A673 (cell line): ENCODE results near the gene CYTH3. TPM values are rescaled to one million over a fixed set of nuclear protein-coding genes. Genes with fewer than 3 reads are reported as not detected.

ENCODE experiments used
- BruUV-seq: library from RNA; stranded (reverse); fragments of 400-500 nt; replicated peaks from 2 replicates; lab custom pipeline; 2021; lab: Mats Ljungman, UMichigan
- CTCF ChIA-PET: fragments of 300-600 bp; sonication (Branson Sonifier 250); formaldehyde crosslinking; loops from one replicate; lab custom pipeline; 2022; ENCODE audit warnings: antibody characterized with exemption; lab: Charles Lee
- POLR2A ChIA-PET: fragments of 300-600 bp; sonication (Branson Sonifier 250); formaldehyde crosslinking; loops from one replicate; lab custom pipeline; 2022; ENCODE audit warnings: antibody characterized with exemption; ENCODE audit not compliant: low non-redundant PET; lab: Charles Lee
- DNase-seq: peaks from one replicate; pipeline ENCODE4 v3.0.0-alpha.2; 2015; ENCODE audit warnings: low spot score
- H3K27ac ChIP-seq: fragments of 200-600 bp; sonication (generic); 2 replicates; pipeline ENCODE4 v1.5.1; 2016; ENCODE audit warnings: mixed run types, low read depth, mild to moderate bottlenecking, mixed read lengths, antibody characterized with exemption, low read length; ENCODE audit not compliant: poor library complexity, severe bottlenecking
- H3K27me3 ChIP-seq: fragments of 200-600 bp; sonication (generic); replicated peaks from 2 replicates; pipeline ENCODE4 v1.6.1; 2017; ENCODE audit warnings: mixed run types, low read depth, mild to moderate bottlenecking, mixed read lengths, antibody characterized with exemption, low read length; ENCODE audit not compliant: insufficient read depth, poor library complexity
- H3K36me3 ChIP-seq: fragments of 200-600 bp; sonication (generic); 2 replicates; pipeline ENCODE4 v1.6.1; 2016; ENCODE audit warnings: mixed run types, mild to moderate bottlenecking, mixed read lengths, antibody characterized with exemption, low read length; ENCODE audit not compliant: insufficient read depth, poor library complexity, severe bottlenecking
- H3K4me1 ChIP-seq: fragments of 200-600 bp; sonication (generic); 2 replicates; pipeline ENCODE4 v1.6.1; 2017; ENCODE audit warnings: mixed run types, mild to moderate bottlenecking, mixed read lengths, antibody characterized with exemption, low read length; ENCODE audit not compliant: insufficient read depth, poor library complexity, severe bottlenecking
- H3K4me3 ChIP-seq: fragments of 200-600 bp; sonication (generic); 2 replicates; pipeline ENCODE4 v1.5.1; 2016; ENCODE audit warnings: low read depth, mixed run types, mild to moderate bottlenecking, mixed read lengths, low read length; ENCODE audit not compliant: poor library complexity, severe bottlenecking
- H3K9me3 ChIP-seq: fragments of 200-600 bp; sonication (generic); 2 replicates; pipeline ENCODE4 v1.6.1; 2016; ENCODE audit warnings: mixed run types, low read depth, mild to moderate bottlenecking, mixed read lengths, antibody characterized with exemption, low read length; ENCODE audit not compliant: poor library complexity, severe bottlenecking
- EZH2 ChIP-seq: fragments of 200-600 bp; sonication (generic); IDR thresholded peaks from 2 replicates; pipeline ENCODE4 v1.6.1; 2017; ENCODE audit warnings: borderline replicate concordance, low read depth, mild to moderate bottlenecking, mixed read lengths, antibody characterized with exemption, low read length; ENCODE audit not compliant: poor library complexity, severe bottlenecking
- intact Hi-C: fragments of 100-400 bp; cut with micrococcal nuclease; formaldehyde crosslinking; loops from one replicate; pipeline ENCODE4 v1.10.0; 2022; ENCODE audit not compliant: unreplicated experiment
- total RNA-seq: library from RNA; stranded (reverse); gene quantifications from 2 replicates; pipeline ENCODE4 v1.2.3, GENCODE V29; 2021
- TF ChIP-seq, protein P1 (sequence below): fragments of 300-800, 200-600 bp; sonication (generic); conservative IDR thresholded peaks from 2 replicates; pipeline ENCODE4 v1.5.1; 2017; ENCODE audit warnings: low read depth, mild to moderate bottlenecking, antibody characterized with exemption, low read length, moderate library complexity, mixed read lengths

The CYTH3 gene
- total RNA-seq, 1 experiment from 2014 or later = 20.2 TPM

DNA sequence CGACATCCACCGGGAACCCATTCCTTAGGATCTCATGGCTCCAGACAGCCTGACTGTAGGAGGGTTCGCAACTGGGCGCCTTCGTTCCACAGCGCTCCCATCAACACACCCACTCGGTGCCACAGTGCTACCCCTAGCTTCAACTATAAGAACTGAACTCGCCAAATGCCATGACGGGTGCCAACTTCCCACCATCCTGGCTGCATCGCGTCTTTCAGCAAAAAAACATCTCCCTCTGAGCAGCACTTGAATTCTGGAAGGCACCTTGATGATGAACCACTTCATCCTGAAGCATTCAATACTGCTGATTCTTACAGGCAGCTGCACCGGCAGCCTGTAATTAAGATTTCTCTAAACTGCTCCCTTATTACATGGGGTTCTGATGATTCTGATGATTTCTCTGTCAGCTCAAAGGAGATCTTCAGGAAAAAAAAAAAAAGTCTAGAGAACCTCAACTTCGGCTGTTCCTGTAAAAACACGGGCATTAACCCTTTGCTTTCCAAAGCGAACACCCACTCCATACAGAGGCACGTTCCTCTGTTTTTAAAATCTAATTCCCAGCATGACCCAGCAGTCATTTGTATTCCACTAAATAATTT is 1.3 kb downstream of the CYTH3 start:
- peak overlapping the region; percentile 65 for H3K4me3 ChIP-seq
- peak; percentile 76 for DNase-seq
- H3K27ac ChIP-seq = no peak overlapping the region
- no peaks in the 10 kb centered on the region for H3K27me3 ChIP-seq
- TSS peak; percentile 26 for BruUV-seq
- H3K36me3 ChIP-seq = no peaks in the 10 kb centered on the region
- POLR2A ChIA-PET = no interaction called here
- TF ChIP-seq, protein P1, sequence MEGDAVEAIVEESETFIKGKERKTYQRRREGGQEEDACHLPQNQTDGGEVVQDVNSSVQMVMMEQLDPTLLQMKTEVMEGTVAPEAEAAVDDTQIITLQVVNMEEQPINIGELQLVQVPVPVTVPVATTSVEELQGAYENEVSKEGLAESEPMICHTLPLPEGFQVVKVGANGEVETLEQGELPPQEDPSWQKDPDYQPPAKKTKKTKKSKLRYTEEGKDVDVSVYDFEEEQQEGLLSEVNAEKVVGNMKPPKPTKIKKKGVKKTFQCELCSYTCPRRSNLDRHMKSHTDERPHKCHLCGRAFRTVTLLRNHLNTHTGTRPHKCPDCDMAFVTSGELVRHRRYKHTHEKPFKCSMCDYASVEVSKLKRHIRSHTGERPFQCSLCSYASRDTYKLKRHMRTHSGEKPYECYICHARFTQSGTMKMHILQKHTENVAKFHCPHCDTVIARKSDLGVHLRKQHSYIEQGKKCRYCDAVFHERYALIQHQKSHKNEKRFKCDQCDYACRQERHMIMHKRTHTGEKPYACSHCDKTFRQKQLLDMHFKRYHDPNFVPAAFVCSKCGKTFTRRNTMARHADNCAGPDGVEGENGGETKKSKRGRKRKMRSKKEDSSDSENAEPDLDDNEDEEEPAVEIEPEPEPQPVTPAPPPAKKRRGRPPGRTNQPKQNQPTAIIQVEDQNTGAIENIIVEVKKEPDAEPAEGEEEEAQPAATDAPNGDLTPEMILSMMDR = peak; percentile 50
- TF ChIP-seq EZH2 = no peak
- intact Hi-C loops = loop anchor here (5.0 kb wide), 1 partner anchor 109 kb away; no protein-coding TSS in a partner anchor
- H3K9me3 ChIP-seq = no peaks in the 10 kb centered on the region
- CTCF ChIA-PET = interaction anchor here (0.6 kb wide), 1 partner anchor 111 kb away, joined by 3 read pairs; no protein-coding TSS in a partner anchor
- peaks cover 6% of the 10 kb centered on the region for H3K4me1 ChIP-seq

DNA sequence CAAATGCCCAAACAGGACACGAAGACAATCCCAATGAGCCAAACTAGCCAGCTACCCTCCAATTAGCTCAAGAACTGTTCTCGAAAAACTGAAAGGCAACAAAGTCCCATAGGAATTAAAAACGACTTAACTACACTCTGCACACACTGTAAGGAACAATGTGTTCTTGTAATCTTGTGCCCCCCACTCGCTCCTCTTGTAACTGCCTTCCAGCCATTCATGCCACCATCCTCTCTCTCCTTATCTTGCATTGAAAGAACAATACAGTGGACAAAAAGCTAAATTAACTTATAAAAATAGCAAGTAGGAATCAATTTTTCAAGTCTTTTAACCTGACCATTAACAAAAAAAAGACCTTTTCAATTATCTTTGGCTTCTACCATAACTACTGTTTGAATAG is 2.9 kb downstream of the CYTH3 start:
- no peak overlapping the region for H3K27ac ChIP-seq
- TF ChIP-seq, protein P1 = no peak
- TF ChIP-seq EZH2 = no peak
- H3K9me3 ChIP-seq = no peaks in the 10 kb centered on the region
- intact Hi-C loops = no loop called here
- no TSS peak for BruUV-seq
- DNase-seq = no peak
- no peak overlapping the region for H3K4me3 ChIP-seq
- no peaks in the 10 kb centered on the region for H3K36me3 ChIP-seq
- peaks cover 6% of the 10 kb centered on the region for H3K4me1 ChIP-seq
- CTCF ChIA-PET = interaction anchor here (0.6 kb wide), 1 partner anchor 53 kb away, joined by 3 read pairs; no protein-coding TSS in a partner anchor
- no peaks in the 10 kb centered on the region for H3K27me3 ChIP-seq
- POLR2A ChIA-PET = interaction anchor here (0.6 kb wide), 1 partner anchor 551 kb away, joined by 3 read pairs; no protein-coding TSS in a partner anchor

DNA sequence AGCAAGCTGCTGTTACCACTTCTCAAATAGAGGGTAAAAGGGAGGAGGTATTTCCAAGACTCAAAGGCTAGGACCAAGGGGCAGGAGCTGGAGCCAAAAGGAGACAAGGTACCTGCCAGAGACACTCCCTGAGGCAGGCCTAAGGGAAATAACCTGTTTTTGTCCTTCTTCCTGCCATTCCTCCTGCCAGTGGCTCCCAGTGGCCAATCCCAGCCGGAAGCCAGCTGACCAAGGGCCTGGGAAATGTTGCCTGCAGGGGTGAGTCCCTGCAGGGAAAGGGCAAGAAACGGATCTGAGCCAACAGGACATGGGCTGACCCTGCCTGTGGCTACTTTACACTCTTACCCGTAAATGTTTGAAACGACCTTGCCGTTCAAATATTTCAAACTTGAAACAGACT is 3.5 kb downstream of the CYTH3 start:
- POLR2A ChIA-PET = interaction anchor here (0.6 kb wide), 1 partner anchor 550 kb away, joined by 3 read pairs; no protein-coding TSS in a partner anchor
- no peak overlapping the region for H3K4me3 ChIP-seq
- no TSS peak for BruUV-seq
- DNase-seq = no peak
- H3K27ac ChIP-seq = no peak overlapping the region
- CTCF ChIA-PET = interaction anchor here (0.6 kb wide), 1 partner anchor 53 kb away, joined by 3 read pairs; no protein-coding TSS in a partner anchor
- peaks cover 6% of the 10 kb centered on the region for H3K4me1 ChIP-seq
- intact Hi-C loops = no loop called here
- no peaks in the 10 kb centered on the region for H3K9me3 ChIP-seq
- no peaks in the 10 kb centered on the region for H3K36me3 ChIP-seq
- H3K27me3 ChIP-seq = no peaks in the 10 kb centered on the region
- TF ChIP-seq, protein P1 = no peak
- TF ChIP-seq EZH2 = no peak
